GM10266 (cell line): ENCODE results near the gene HNRNPH2.
A peak's percentile ranks its signal among the peaks of the same experiment; 100 is the strongest.

ENCODE experiments used
- DNase-seq: peaks from one replicate; pipeline ENCODE4 v3.0.0; 2012; ENCODE audit errors: extremely low spot score
- CTCF ChIP-seq: IDR thresholded peaks from 2 replicates; pipeline ENCODE4 v1.5.1; 2012; ENCODE audit warnings: mild to moderate bottlenecking, low read depth; ENCODE audit not compliant: control insufficient read depth, insufficient read depth; ENCODE audit errors: missing control alignments

Gene HNRNPH2

GRCh38 chrX:101415180-101416145, 7.4 kb downstream of the HNRNPH2 start:
- peak; percentile 43 for TF ChIP-seq CTCF
- DNase-seq, result peak; percentile 36

- no peak for DNase-seq
- TF ChIP-seq CTCF, result no peak
These were observed 8.7 kb downstream of the HNRNPH2 start for GRCh38 chrX:101416691-101417090.

- no peak for TF ChIP-seq CTCF
These were observed 9.2 kb downstream of the HNRNPH2 start for GRCh38 chrX:101417190-101417589.

DNA sequence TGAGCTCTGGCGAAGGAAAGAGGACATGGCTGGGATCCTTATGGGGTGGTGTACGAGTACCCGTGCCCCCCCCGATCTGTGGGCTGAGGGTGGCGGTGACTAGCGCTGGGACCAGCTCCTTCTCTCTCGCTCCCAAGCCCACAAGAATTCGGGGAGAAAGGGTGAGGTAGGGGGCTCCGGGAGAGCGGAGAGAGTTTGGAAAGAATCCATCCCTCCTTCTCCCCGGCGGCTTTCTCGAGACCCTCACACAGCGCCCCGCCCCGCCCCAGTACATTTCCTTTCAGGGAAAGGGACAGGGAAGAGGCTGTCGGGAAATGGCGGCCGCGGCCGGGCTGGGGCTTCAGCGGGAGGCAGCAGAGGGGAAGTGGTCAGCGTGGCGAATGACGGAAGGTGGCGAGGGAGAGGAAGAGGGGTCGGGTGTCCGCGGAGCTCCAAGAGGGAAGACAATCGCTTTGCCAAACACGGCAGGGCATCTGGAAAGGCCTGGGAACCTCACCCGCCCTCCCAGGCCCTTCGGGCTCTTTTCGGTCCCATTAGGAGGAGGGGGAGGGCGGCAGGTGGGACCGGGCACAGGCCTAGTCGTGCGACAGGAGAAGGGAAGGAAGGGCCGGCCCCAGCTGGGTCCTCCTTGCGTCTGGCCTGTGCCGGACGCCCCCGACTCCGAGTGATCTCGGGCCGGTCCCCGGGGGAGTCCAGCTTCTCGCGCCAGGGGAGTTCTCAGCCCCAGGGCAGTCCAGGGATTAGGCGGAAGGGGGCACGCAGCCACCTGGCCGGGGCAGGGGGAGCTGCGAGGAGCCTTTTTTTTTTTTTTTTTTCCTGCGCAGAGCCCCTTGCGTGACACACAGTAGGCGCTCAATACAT, 10.2 kb downstream of the HNRNPH2 start:
- DNase-seq, result peak; percentile 14
- TF ChIP-seq CTCF, result no peak

More at GRCh38 chrX:101417190-101417589, 9.2 kb downstream of the HNRNPH2 start:
- no peak for DNase-seq

DNA sequence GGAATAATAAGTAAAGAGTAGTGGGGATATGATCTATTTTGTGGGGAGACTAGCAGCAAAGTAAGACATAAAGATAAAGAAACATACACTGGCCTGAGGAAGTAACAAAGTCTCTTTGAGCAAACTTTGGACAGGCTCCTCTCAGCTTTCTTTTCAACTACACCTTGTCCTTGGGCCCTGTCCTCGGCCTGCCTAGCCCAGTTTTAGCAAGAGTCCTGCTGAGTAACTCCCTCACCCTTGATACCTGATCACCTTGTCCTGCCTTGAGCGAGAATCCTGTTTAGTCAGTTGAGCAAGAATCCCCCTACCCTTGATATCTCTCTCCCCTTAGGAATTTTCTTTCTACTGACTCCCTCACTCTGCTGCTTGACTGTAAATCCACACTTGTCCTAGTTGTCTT, 11.5 kb downstream of the HNRNPH2 start:
- no peak for DNase-seq
- TF ChIP-seq CTCF, result no peak

DNA sequence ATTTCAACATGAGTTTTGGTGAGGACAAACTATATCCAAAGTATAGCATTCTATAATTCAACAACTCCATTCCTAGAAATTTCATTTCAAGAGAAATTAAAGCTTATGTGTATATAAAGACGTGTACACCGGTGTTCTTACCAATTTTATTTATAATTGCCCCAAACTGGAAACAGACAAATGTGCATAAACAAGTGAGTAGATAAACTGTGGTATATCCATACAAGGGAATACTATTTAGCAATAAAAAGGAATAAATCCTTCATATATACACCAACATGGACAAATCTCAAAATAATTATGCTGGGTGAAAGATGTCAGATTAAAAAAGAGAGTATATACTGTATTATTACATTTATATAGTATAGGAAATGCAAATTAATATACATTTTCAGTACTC, 19.9 kb downstream of the HNRNPH2 start:
- DNase-seq, result no peak
- no peak for TF ChIP-seq CTCF
